GM23338 (cell line): ENCODE results near the gene MFAP5. TPM values are rescaled to one million over a fixed set of nuclear protein-coding genes. Genes with fewer than 3 reads are reported as not detected.

Experiments
- ATAC-seq: fragments of 200-7000 bp; cut with Tn5 transposase; 3 replicates; pipeline ENCODE4 v1.9.1; 2020
- DNase-seq: peaks from one replicate; pipeline ENCODE4 v3.0.0-alpha.2; 2015; ENCODE audit warnings: low spot score
- H2AFZ ChIP-seq: fragments of 200-600 bp; sonication (generic); 2 replicates; pipeline ENCODE4 v1.8.0; 2016; ENCODE audit warnings: antibody characterized with exemption, mild to moderate bottlenecking, moderate library complexity
- H3F3A ChIP-seq: fragments of 200-600 bp; sonication (generic); replicated peaks from 2 replicates; pipeline ENCODE4 v1.8.0; 2017; ENCODE audit warnings: antibody characterized with exemption, mixed run types, low read depth
- H3K27ac ChIP-seq: fragments of 200-600 bp; sonication (generic); 2 replicates; pipeline ENCODE4 v1.6.1; 2016; ENCODE audit warnings: low read depth
- H3K27me3 ChIP-seq: fragments of 200-600 bp; sonication (generic); 2 replicates; pipeline ENCODE4 v1.8.0; 2016; ENCODE audit warnings: mild to moderate bottlenecking, mixed run types, moderate library complexity; ENCODE audit not compliant: insufficient read depth
- H3K36me3 ChIP-seq: fragments of 200-600 bp; sonication (generic); 2 replicates; pipeline ENCODE4 v1.8.0; 2016; ENCODE audit warnings: mild to moderate bottlenecking; ENCODE audit not compliant: insufficient read depth
- H3K4me1 ChIP-seq: fragments of 200-600 bp; sonication (generic); 2 replicates; pipeline ENCODE4 v1.8.0; 2016; ENCODE audit warnings: mild to moderate bottlenecking, moderate library complexity; ENCODE audit not compliant: insufficient read depth
- H3K4me2 ChIP-seq: fragments of 200-600 bp; sonication (generic); 2 replicates; pipeline ENCODE4 v1.7.1; 2017; ENCODE audit warnings: mixed run types
- H3K4me3 ChIP-seq: fragments of 200-600 bp; sonication (generic); 2 replicates; pipeline ENCODE4 v1.6.1; 2016; ENCODE audit warnings: mixed run types
- H3K79me2 ChIP-seq: fragments of 200-600 bp; sonication (generic); replicated peaks from 2 replicates; pipeline ENCODE4 v1.8.0; 2017; ENCODE audit warnings: mild to moderate bottlenecking; ENCODE audit not compliant: insufficient read depth
- H3K9me2 ChIP-seq: fragments of 200-600 bp; sonication (generic); 2 replicates; pipeline ENCODE4 v1.8.0; 2017; ENCODE audit not compliant: insufficient read depth
- H4K20me1 ChIP-seq: fragments of 200-600 bp; sonication (generic); replicated peaks from 2 replicates; pipeline ENCODE4 v1.8.0; 2017; ENCODE audit warnings: mild to moderate bottlenecking; ENCODE audit not compliant: insufficient read depth
- H3K27ac Mint-ChIP-seq: 2 replicates; pipeline ENCODE4 v1.8.0; 2020; ENCODE audit warnings: inconsistent platforms, mild to moderate bottlenecking, moderate library complexity, mixed read lengths
- H3K27me3 Mint-ChIP-seq: 3 replicates; pipeline ENCODE4 v1.8.0; 2022; ENCODE audit warnings: low read depth, mild to moderate bottlenecking, moderate library complexity, mixed read lengths, inconsistent platforms; ENCODE audit not compliant: insufficient read depth, poor library complexity
- H3K36me3 Mint-ChIP-seq: 3 replicates; pipeline ENCODE4 v1.8.0; 2021; ENCODE audit warnings: low read depth, mild to moderate bottlenecking, inconsistent platforms, moderate library complexity, mixed read lengths
- H3K4me1 Mint-ChIP-seq: 3 replicates; pipeline ENCODE4 v1.8.0; 2020; ENCODE audit warnings: mild to moderate bottlenecking, inconsistent platforms, mixed read lengths
- H3K4me3 Mint-ChIP-seq: 3 replicates; pipeline ENCODE4 v1.8.0; 2021; ENCODE audit warnings: moderate library complexity, mild to moderate bottlenecking, inconsistent platforms, mixed read lengths
- H3K9me3 Mint-ChIP-seq: 3 replicates; pipeline ENCODE4 v1.8.0; 2020; ENCODE audit warnings: moderate library complexity, mild to moderate bottlenecking, inconsistent platforms, mixed read lengths
- CREB1 ChIP-seq: fragments of 250-450 bp; sonication (Bioruptor Pico); IDR thresholded peaks from 2 replicates; pipeline ENCODE4 v1.5.0; 2020; ENCODE audit warnings: low read depth, mild to moderate bottlenecking, moderate library complexity
- EZH2 ChIP-seq: fragments of 200-600 bp; sonication (generic); IDR thresholded peaks from one replicate; pipeline ENCODE4 v1.8.0; 2017; ENCODE audit warnings: antibody characterized with exemption, mild to moderate bottlenecking, low read depth; ENCODE audit not compliant: unreplicated experiment
- EZH2phosphoT487 ChIP-seq: fragments of 200-600 bp; sonication (generic); IDR thresholded peaks from one replicate; pipeline ENCODE4 v1.8.1; 2018; ENCODE audit warnings: antibody characterized with exemption; ENCODE audit not compliant: unreplicated experiment
- NANOG ChIP-seq: IDR thresholded peaks from 2 replicates; pipeline ENCODE4 v1.6.1; 2016; ENCODE audit warnings: antibody characterized with exemption, borderline replicate concordance
- POLR2AphosphoS5 ChIP-seq: IDR thresholded peaks from 2 replicates; pipeline ENCODE4 v1.6.1; 2016; ENCODE audit warnings: antibody characterized with exemption, low read depth
- STAT1 ChIP-seq: IDR thresholded peaks from one replicate; pipeline ENCODE4 v1.6.1; 2016; ENCODE audit warnings: antibody characterized with exemption; ENCODE audit not compliant: unreplicated experiment
- ZNF114 ChIP-seq: fragments of 250-450 bp; sonication (Bioruptor Pico); IDR thresholded peaks from 2 replicates; pipeline ENCODE4 v1.5.0; 2020; ENCODE audit warnings: mild to moderate bottlenecking, moderate library complexity
- ZNF331 ChIP-seq: fragments of 250-450 bp; sonication (Bioruptor Pico); IDR thresholded peaks from 2 replicates; pipeline ENCODE4 v1.5.0; 2020; ENCODE audit warnings: low read depth, mild to moderate bottlenecking, moderate library complexity
- polyA plus RNA-seq: library from polyadenylated mRNA; unstranded; fragments of >200 nt; fragmentation: Nextera tagmentation; extraction: Ambion mirVana; gene quantifications from 2 replicates; pipeline ENCODE4 v1.2.1, GENCODE V29; 2016
- total RNA-seq: library from RNA; depleted of rRNA; stranded (reverse); fragments of >200 nt; shearing (Covaris generic); gene quantifications from 2 replicates; pipeline ENCODE4 v1.2.3, GENCODE V29; 2014
- TF ChIP-seq, protein P1 (sequence below), 2 experiments: fragments of 200-600 bp in 1 of 2; sonication (generic) in 1 of 2; conservative IDR thresholded peaks; 2 replicates each; pipeline versions ENCODE4 v1.5.1 to v1.6.1; 2016 to 2017; ENCODE audit warnings: antibody characterized with exemption in 2 of 2, low read depth in 2 of 2, mild to moderate bottlenecking in 2 of 2, moderate library complexity in 1 of 2
- TF ChIP-seq, protein P2 (sequence below): fragments of 250-450 bp; sonication (Bioruptor Pico); IDR thresholded peaks from 2 replicates; pipeline ENCODE4 v1.5.0; 2020; ENCODE audit warnings: mild to moderate bottlenecking, moderate library complexity

MFAP5 gene
- total and polyA plus RNA-seq, 2 experiments from 2014 or later, result 0.68 to 0.90 TPM

DNA sequence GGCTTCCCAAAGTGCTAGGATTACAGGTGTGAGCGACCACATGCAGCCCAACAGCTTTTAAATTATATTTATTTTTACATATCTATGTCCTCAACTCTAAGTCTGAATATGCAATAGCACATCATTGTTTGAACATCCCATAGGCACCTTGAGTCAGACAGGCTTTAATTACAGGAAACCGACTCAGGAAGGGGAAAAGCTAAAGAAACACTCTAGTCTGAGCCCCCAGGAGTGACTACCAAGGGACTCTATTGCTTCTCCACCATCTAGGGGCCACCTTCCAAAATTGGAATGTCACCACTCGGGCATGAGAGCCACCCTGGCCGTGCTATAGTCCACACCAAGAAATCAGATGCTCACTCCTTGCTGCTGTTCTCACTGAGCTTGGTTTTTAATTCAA is 14.0 kb upstream of the MFAP5 start:
- no peak overlapping the region for H3K4me3 ChIP-seq
- H2AFZ ChIP-seq, result no peak overlapping the region
- no peaks in the 10 kb centered on the region for H3K36me3 ChIP-seq
- Mint-ChIP-seq H3K9me3 (no peaks in the 10 kb centered on the region), H3K36me3 (peaks cover 3% of the 10 kb centered on the region; the same call in 1 of the 3 replicates), H3K27me3 (peaks cover 9% of the 10 kb centered on the region), H3K4me3 (no peak overlapping the region), H3K27ac (no peak overlapping the region), H3K4me1 (peaks cover 14% of the 10 kb centered on the region)
- no peaks in the 10 kb centered on the region for H4K20me1 ChIP-seq
- H3K79me2 ChIP-seq, result no peaks in the 10 kb centered on the region
- no peak for DNase-seq
- no peak overlapping the region for H3K4me2 ChIP-seq
- no peaks in the 10 kb centered on the region for H3K27me3 ChIP-seq
- no peaks in the 10 kb centered on the region for H3K9me2 ChIP-seq
- no peak for TF ChIP-seq CREB1 (CRISPR knock-in tag)
- TF ChIP-seq, protein P1, sequence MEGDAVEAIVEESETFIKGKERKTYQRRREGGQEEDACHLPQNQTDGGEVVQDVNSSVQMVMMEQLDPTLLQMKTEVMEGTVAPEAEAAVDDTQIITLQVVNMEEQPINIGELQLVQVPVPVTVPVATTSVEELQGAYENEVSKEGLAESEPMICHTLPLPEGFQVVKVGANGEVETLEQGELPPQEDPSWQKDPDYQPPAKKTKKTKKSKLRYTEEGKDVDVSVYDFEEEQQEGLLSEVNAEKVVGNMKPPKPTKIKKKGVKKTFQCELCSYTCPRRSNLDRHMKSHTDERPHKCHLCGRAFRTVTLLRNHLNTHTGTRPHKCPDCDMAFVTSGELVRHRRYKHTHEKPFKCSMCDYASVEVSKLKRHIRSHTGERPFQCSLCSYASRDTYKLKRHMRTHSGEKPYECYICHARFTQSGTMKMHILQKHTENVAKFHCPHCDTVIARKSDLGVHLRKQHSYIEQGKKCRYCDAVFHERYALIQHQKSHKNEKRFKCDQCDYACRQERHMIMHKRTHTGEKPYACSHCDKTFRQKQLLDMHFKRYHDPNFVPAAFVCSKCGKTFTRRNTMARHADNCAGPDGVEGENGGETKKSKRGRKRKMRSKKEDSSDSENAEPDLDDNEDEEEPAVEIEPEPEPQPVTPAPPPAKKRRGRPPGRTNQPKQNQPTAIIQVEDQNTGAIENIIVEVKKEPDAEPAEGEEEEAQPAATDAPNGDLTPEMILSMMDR (conservative IDR thresholded peaks at IDR 0.05; ENCODE audit: low read depth in 2 of 2), result no peak
- TF ChIP-seq EZH2, result no peak
- no peak for TF ChIP-seq EZH2phosphoT487
- no peak for TF ChIP-seq NANOG
- TF ChIP-seq ZNF114, result no peak
- TF ChIP-seq, protein P2, sequence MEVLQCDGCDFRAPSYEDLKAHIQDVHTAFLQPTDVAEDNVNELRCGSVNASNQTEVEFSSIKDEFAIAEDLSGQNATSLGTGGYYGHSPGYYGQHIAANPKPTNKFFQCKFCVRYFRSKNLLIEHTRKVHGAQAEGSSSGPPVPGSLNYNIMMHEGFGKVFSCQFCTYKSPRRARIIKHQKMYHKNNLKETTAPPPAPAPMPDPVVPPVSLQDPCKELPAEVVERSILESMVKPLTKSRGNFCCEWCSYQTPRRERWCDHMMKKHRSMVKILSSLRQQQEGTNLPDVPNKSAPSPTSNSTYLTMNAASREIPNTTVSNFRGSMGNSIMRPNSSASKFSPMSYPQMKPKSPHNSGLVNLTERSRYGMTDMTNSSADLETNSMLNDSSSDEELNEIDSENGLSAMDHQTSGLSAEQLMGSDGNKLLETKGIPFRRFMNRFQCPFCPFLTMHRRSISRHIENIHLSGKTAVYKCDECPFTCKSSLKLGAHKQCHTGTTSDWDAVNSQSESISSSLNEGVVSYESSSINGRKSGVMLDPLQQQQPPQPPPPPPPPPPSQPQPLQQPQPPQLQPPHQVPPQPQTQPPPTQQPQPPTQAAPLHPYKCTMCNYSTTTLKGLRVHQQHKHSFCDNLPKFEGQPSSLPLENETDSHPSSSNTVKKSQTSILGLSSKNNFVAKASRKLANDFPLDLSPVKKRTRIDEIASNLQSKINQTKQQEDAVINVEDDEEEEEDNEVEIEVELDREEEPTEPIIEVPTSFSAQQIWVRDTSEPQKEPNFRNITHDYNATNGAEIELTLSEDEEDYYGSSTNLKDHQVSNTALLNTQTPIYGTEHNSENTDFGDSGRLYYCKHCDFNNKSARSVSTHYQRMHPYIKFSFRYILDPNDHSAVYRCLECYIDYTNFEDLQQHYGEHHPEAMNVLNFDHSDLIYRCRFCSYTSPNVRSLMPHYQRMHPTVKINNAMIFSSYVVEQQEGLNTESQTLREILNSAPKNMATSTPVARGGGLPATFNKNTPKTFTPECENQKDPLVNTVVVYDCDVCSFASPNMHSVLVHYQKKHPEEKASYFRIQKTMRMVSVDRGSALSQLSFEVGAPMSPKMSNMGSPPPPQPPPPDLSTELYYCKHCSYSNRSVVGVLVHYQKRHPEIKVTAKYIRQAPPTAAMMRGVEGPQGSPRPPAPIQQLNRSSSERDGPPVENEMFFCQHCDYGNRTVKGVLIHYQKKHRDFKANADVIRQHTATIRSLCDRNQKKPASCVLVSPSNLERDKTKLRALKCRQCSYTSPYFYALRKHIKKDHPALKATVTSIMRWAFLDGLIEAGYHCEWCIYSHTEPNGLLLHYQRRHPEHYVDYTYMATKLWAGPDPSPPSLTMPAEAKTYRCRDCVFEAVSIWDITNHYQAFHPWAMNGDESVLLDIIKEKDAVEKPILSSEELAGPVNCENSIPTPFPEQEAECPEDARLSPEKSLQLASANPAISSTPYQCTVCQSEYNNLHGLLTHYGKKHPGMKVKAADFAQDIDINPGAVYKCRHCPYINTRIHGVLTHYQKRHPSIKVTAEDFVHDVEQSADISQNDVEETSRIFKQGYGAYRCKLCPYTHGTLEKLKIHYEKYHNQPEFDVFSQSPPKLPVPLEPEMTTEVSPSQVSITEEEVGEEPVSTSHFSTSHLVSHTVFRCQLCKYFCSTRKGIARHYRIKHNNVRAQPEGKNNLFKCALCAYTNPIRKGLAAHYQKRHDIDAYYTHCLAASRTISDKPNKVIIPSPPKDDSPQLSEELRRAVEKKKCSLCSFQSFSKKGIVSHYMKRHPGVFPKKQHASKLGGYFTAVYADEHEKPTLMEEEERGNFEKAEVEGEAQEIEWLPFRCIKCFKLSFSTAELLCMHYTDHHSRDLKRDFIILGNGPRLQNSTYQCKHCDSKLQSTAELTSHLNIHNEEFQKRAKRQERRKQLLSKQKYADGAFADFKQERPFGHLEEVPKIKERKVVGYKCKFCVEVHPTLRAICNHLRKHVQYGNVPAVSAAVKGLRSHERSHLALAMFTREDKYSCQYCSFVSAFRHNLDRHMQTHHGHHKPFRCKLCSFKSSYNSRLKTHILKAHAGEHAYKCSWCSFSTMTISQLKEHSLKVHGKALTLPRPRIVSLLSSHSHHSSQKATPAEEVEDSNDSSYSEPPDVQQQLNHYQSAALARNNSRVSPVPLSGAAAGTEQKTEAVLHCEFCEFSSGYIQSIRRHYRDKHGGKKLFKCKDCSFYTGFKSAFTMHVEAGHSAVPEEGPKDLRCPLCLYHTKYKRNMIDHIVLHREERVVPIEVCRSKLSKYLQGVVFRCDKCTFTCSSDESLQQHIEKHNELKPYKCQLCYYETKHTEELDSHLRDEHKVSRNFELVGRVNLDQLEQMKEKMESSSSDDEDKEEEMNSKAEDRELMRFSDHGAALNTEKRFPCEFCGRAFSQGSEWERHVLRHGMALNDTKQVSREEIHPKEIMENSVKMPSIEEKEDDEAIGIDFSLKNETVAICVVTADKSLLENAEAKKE (CRISPR knock-in tag), result no peak
- TF ChIP-seq POLR2AphosphoS5, result no peak
- no peak for TF ChIP-seq STAT1
- TF ChIP-seq ZNF331, result no peak
- peaks cover 12% of the 10 kb centered on the region for H3K4me1 ChIP-seq
- H3F3A ChIP-seq, result peaks cover 2% of the 10 kb centered on the region; the same call in 1 of the 2 replicates
- H3K27ac ChIP-seq, result no peak overlapping the region
- no peak for ATAC-seq
